NCI-H187 (cell line): ENCODE results near the gene TRIM38.
A peak's percentile ranks its signal among the peaks of the same experiment; 100 is the strongest.
"Not testable (repeated sequence)": the region's sequence is repeated elsewhere in the genome, so short reads cannot be mapped to it uniquely, and the experiment has no call there.

ENCODE experiments used
- DNase-seq, 2 experiments: peaks; one replicate each; lab custom pipeline; 2025; lab: John Stamatoyannopoulos, UW

TRIM38 gene

GRCh38 chr6:25942561-25943147, 19.9 kb upstream of the TRIM38 start:
- DNase-seq = peak in 1 of 2 experiments; percentile 0

- no peak for DNase-seq
Measured at GRCh38 chr6:25943887-25944286, 18.7 kb upstream of the TRIM38 start.

GRCh38 chr6:25944688-25945574, 17.7 kb upstream of the TRIM38 start:
- no peak for DNase-seq

- not testable (repeated sequence) for DNase-seq
Measured at GRCh38 chr6:25945738-25946137, 16.9 kb upstream of the TRIM38 start.

GRCh38 chr6:25946631-25947030, 16.0 kb upstream of the TRIM38 start:
- no peak for DNase-seq

GRCh38 chr6:25947492-25947891, 15.1 kb upstream of the TRIM38 start:
- not testable (repeated sequence) for DNase-seq

GRCh38 chr6:25949695-25950094, 12.9 kb upstream of the TRIM38 start:
- DNase-seq = no peak

- no peak for DNase-seq
Measured at GRCh38 chr6:25950297-25950696, 12.3 kb upstream of the TRIM38 start.

- no peak for DNase-seq
Measured at GRCh38 chr6:25951296-25952032, 11.1 kb upstream of the TRIM38 start.

- DNase-seq = no peak
Measured at GRCh38 chr6:25952535-25952934, 10.1 kb upstream of the TRIM38 start.

GRCh38 chr6:25953733-25954132, 8.9 kb upstream of the TRIM38 start:
- no peak for DNase-seq

GRCh38 chr6:25954756-25955155, 7.8 kb upstream of the TRIM38 start:
- DNase-seq = no peak

GRCh38 chr6:25956226-25956625, 6.4 kb upstream of the TRIM38 start:
- no peak for DNase-seq

GRCh38 chr6:25958700-25959162, 3.9 kb upstream of the TRIM38 start:
- DNase-seq = no peak

GRCh38 chr6:25959890-25960536, 2.6 kb upstream of the TRIM38 start:
- no peak for DNase-seq

- DNase-seq = no peak
Measured at GRCh38 chr6:25960734-25961133, 1.9 kb upstream of the TRIM38 start.

GRCh38 chr6:25961619-25962148, 918 bp upstream of the TRIM38 start:
- DNase-seq = no peak

- no peak for DNase-seq
Measured at GRCh38 chr6:25963426-25964123, 973 bp downstream of the TRIM38 start.

GRCh38 chr6:25965058-25965457, 2.5 kb downstream of the TRIM38 start:
- no peak for DNase-seq

GRCh38 chr6:25966711-25967110, 4.1 kb downstream of the TRIM38 start:
- no peak for DNase-seq

GRCh38 chr6:25968769-25969168, 6.2 kb downstream of the TRIM38 start:
- no peak for DNase-seq
